NB4 (cell line): ENCODE results near the gene FMO3.

ENCODE experiments used
- MYC ChIP-seq: IDR thresholded peaks from 2 replicates; pipeline ENCODE4 v1.6.1; 2011; ENCODE audit warnings: low read depth, low read length
- POLR2A ChIP-seq: IDR thresholded peaks from 2 replicates; pipeline ENCODE4 v1.6.1; 2011; ENCODE audit warnings: mild to moderate bottlenecking; ENCODE audit not compliant: insufficient read length; ENCODE audit errors: extremely low read depth
- TF ChIP-seq, protein P1 (sequence below): IDR thresholded peaks from one replicate; pipeline ENCODE4 v1.5.1; 2012; ENCODE audit warnings: low read depth, low read length
- TF ChIP-seq, protein P2 (sequence below): IDR thresholded peaks from 2 replicates; pipeline ENCODE4 v1.6.1; 2011; ENCODE audit warnings: low read depth, low read length

DNA sequence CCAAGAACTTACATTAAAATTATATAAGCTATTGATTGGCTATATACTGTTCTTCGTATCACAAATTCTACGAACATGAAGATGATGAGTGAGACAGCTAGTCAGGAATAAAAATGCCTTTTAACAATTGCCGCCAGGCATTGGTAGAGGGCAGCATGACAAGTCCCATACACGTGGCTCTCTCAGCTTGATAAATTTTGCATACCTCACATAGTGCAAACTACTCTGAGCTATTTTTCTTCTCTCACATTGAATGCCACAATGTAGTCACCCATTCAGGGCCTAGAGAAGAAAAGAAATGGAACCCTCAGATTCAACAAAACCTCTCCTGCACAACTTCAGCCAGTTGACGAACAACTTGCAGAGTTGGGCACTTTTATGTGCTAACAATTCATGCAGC is 67.4 kb downstream of the FMO3 start:
- TF ChIP-seq, protein P1, sequence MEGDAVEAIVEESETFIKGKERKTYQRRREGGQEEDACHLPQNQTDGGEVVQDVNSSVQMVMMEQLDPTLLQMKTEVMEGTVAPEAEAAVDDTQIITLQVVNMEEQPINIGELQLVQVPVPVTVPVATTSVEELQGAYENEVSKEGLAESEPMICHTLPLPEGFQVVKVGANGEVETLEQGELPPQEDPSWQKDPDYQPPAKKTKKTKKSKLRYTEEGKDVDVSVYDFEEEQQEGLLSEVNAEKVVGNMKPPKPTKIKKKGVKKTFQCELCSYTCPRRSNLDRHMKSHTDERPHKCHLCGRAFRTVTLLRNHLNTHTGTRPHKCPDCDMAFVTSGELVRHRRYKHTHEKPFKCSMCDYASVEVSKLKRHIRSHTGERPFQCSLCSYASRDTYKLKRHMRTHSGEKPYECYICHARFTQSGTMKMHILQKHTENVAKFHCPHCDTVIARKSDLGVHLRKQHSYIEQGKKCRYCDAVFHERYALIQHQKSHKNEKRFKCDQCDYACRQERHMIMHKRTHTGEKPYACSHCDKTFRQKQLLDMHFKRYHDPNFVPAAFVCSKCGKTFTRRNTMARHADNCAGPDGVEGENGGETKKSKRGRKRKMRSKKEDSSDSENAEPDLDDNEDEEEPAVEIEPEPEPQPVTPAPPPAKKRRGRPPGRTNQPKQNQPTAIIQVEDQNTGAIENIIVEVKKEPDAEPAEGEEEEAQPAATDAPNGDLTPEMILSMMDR: no peak
- no peak for TF ChIP-seq MYC
- TF ChIP-seq POLR2A: no peak
- TF ChIP-seq, protein P2, sequence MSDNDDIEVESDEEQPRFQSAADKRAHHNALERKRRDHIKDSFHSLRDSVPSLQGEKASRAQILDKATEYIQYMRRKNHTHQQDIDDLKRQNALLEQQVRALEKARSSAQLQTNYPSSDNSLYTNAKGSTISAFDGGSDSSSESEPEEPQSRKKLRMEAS: no peak
